22Rv1 (cell line): Measurements from ENCODE around the gene PKNOX2.

ENCODE experiments used
- H3K27ac ChIP-seq: fragments of 450-650 bp; 2 replicates; pipeline ENCODE4 v1.5.1; 2017
- CTCF ChIP-seq: fragments of 450-650 bp; IDR thresholded peaks from 2 replicates; pipeline ENCODE4 v1.5.1; 2017; ENCODE audit warnings: mild to moderate bottlenecking
- ZFX ChIP-seq: fragments of 450-650 bp; IDR thresholded peaks from 2 replicates; pipeline ENCODE4 v1.6.1; 2017; ENCODE audit warnings: antibody characterized with exemption, borderline replicate concordance

The PKNOX2 gene

GRCh38 chr11:125476721-125477120 is 312.2 kb downstream of the PKNOX2 start:
- H3K27ac ChIP-seq = no peak overlapping the region
- TF ChIP-seq CTCF = no peak
- TF ChIP-seq ZFX = no peak

GRCh38 chr11:125479137-125479536 is 314.6 kb downstream of the PKNOX2 start:
- TF ChIP-seq CTCF (no peak), ZFX (no peak)
- H3K27ac ChIP-seq = no peak overlapping the region

- H3K27ac ChIP-seq = no peak overlapping the region
- TF ChIP-seq CTCF (no peak), ZFX (no peak)
Observed at GRCh38 chr11:125481531-125481930, 317.0 kb downstream of the PKNOX2 start.
